Mesendoderm (in vitro differentiated cells): ENCODE results near the gene NR4A3.

Experiments
- DNase-seq: peaks from one replicate; pipeline ENCODE4 v3.0.0; 2013
- H2AK5ac ChIP-seq: 2 replicates; pipeline ENCODE4 v1.6.1; 2013; ENCODE audit warnings: low read length, inconsistent platforms
- H2BK120ac ChIP-seq: 2 replicates; pipeline ENCODE4 v1.6.1; 2013; ENCODE audit warnings: low read depth, mild to moderate bottlenecking, low read length, moderate library complexity, mixed read lengths
- H2BK15ac ChIP-seq: replicated peaks from 2 replicates; pipeline ENCODE4 v1.6.1; 2013; ENCODE audit warnings: low read depth, mild to moderate bottlenecking, moderate library complexity
- H2BK5ac ChIP-seq: 2 replicates; pipeline ENCODE4 v1.6.1; 2013; ENCODE audit warnings: low read length, inconsistent platforms
- H3K18ac ChIP-seq: 2 replicates; pipeline ENCODE4 v1.6.1; 2013; ENCODE audit warnings: mild to moderate bottlenecking, low read length, mixed read lengths
- H3K23ac ChIP-seq: one replicate; pipeline ENCODE4 v1.6.1; 2013; ENCODE audit warnings: low read length
- H3K27ac ChIP-seq: 2 replicates; pipeline ENCODE4 v1.5.1; 2013; ENCODE audit warnings: low read depth, mild to moderate bottlenecking, inconsistent platforms, low read length, moderate library complexity
- H3K27me3 ChIP-seq: 2 replicates; pipeline ENCODE4 v1.6.1; 2013; ENCODE audit warnings: low read length, control low read depth, mild to moderate bottlenecking, inconsistent platforms; ENCODE audit not compliant: insufficient read depth, poor library complexity
- H3K36me3 ChIP-seq: 2 replicates; pipeline ENCODE4 v1.6.1; 2013; ENCODE audit warnings: low read length, inconsistent platforms; ENCODE audit not compliant: control insufficient read depth, insufficient read depth
- H3K4ac ChIP-seq: one replicate; pipeline ENCODE4 v1.6.1; 2013; ENCODE audit warnings: low read depth, mild to moderate bottlenecking, low read length, moderate library complexity
- H3K4me1 ChIP-seq: 2 replicates; pipeline ENCODE4 v1.6.1; 2013; ENCODE audit warnings: low read depth, low read length, inconsistent platforms; ENCODE audit not compliant: control insufficient read depth
- H3K4me2 ChIP-seq: 2 replicates; pipeline ENCODE4 v1.6.1; 2013; ENCODE audit warnings: low read length
- H3K4me3 ChIP-seq: 2 replicates; pipeline ENCODE4 v1.5.1; 2013; ENCODE audit warnings: mild to moderate bottlenecking, low read length
- H3K56ac ChIP-seq: one replicate; pipeline ENCODE4 v1.6.1; 2013; ENCODE audit warnings: low read length
- H3K79me1 ChIP-seq: 2 replicates; pipeline ENCODE4 v1.6.1; 2013; ENCODE audit warnings: low read length, inconsistent platforms
- H3K79me2 ChIP-seq: 2 replicates; pipeline ENCODE4 v1.6.1; 2013; ENCODE audit warnings: mild to moderate bottlenecking, low read length; ENCODE audit not compliant: control insufficient read depth, insufficient read depth
- H3K9ac ChIP-seq: 2 replicates; pipeline ENCODE4 v1.6.1; 2013; ENCODE audit warnings: low read length, inconsistent platforms
- H4K5ac ChIP-seq: one replicate; pipeline ENCODE4 v1.6.1; 2013; ENCODE audit warnings: low read length
- H4K8ac ChIP-seq: one replicate; pipeline ENCODE4 v1.6.1; 2013; ENCODE audit warnings: low read depth, mild to moderate bottlenecking, control low read depth, low read length, moderate library complexity
- WGBS: extraction: QIAGEN DNeasy Blood & Tissue Kit; methylation state at CpG from one replicate; pipeline ENCODE4 v1.1.7; 2013; ENCODE audit warnings: low lambda C conversion rate, missing lambda C conversion rate; ENCODE audit not compliant: insufficient coverage; ENCODE audit errors: extremely low coverage; 5-methylcytosine and 5-hydroxymethylcytosine counted together

The NR4A3 gene

DNA sequence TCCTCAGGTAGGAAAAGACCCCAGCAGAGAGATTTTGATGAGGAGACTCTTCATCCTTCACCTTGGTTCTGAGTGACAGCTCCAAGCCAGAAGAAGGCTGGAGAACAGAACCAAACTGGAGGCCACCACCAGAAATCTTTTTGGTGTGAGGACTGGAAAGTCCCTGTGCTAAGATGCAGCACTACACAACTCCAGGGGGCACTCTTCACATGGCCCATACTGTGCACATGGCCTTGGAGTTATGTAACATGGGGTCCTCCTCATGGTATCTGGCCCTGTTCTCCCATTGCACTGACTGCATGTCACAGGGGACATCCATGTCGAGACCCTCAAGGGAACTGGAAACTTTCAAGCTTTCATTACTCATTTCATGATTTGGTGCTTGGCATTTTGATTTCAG is 67.4 kb downstream of the NR4A3 start:
- no peak overlapping the region for H3K9ac ChIP-seq
- no peak overlapping the region for H3K23ac ChIP-seq
- no peak overlapping the region for H3K27ac ChIP-seq
- no peak overlapping the region for H3K4me2 ChIP-seq
- no peak overlapping the region for H3K4ac ChIP-seq
- H4K5ac ChIP-seq: no peak overlapping the region
- H2AK5ac ChIP-seq: no peak overlapping the region
- no peak overlapping the region for H2BK120ac ChIP-seq
- no peaks in the 10 kb centered on the region for H3K79me2 ChIP-seq
- no peak overlapping the region for H4K8ac ChIP-seq
- no peaks in the 10 kb centered on the region for H3K27me3 ChIP-seq
- H3K79me1 ChIP-seq: no peaks in the 10 kb centered on the region
- H3K18ac ChIP-seq: no peak overlapping the region
- H2BK5ac ChIP-seq: no peak overlapping the region
- H3K56ac ChIP-seq: no peak overlapping the region
- no peak overlapping the region for H3K4me3 ChIP-seq
- no peak for DNase-seq
- H3K4me1 ChIP-seq: no peaks in the 10 kb centered on the region
- no peak overlapping the region for H2BK15ac ChIP-seq
- no CpG with 5 or more reads among the region's 1 CpG for WGBS
- no peaks in the 10 kb centered on the region for H3K36me3 ChIP-seq

DNA sequence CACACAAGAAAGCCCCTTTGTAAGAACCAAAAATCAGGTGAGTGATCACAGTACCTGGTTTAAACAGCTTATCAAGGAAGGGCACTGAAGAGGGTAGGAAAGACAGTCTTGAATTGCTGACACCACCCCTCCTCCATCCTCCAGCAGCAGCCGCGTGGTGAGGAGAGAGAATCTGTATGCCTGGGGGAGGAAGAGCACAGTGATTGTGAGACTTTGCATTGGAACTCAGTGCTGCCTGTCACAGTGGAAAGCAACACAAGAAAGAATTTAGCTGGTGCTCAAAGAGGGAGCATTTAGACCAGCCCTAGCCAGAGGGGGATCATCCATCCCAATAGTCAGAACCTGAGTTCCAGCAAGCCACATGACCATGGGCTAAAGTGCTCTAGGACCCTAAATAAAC is 73.1 kb downstream of the NR4A3 start:
- Histone ChIP-seq H3K4me3 (no peak overlapping the region), H3K4ac (no peak overlapping the region), H4K5ac (no peak overlapping the region), H3K27ac (no peak overlapping the region), H2BK120ac (no peak overlapping the region), H3K4me2 (no peak overlapping the region), H3K27me3 (no peaks in the 10 kb centered on the region), H3K23ac (no peak overlapping the region), H3K9ac (no peak overlapping the region), H3K79me2 (no peaks in the 10 kb centered on the region), H4K8ac (no peak overlapping the region), H2BK5ac (no peak overlapping the region), H3K56ac (no peak overlapping the region), H3K18ac (no peak overlapping the region), H2BK15ac (no peak overlapping the region), H3K79me1 (no peaks in the 10 kb centered on the region), H3K4me1 (no peaks in the 10 kb centered on the region), H2AK5ac (no peak overlapping the region), H3K36me3 (no peaks in the 10 kb centered on the region)
- DNase-seq: peak; percentile 35
- WGBS: no CpG with 5 or more reads among the region's 2 CpGs

DNA sequence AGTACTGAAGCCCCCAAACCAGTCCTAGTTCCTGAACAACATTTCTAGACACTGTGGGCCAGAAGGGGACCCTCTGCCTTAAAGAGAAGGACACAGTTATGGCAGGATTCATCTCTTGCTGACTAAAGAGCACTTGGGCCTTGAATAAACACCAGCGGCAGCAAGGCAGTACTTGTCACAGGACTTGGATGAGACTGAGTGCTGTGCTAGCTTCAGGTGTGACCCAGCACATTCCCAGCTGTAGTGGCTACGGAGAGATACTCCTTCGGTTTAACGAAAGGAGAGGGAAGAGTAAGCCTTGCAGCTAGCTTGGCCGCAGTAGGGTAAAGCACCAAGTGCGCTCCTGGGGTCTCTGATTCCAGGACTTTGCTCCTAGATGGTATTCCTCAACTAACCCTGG is 73.8 kb downstream of the NR4A3 start:
- H2BK5ac ChIP-seq: no peak overlapping the region
- H4K8ac ChIP-seq: no peak overlapping the region
- H3K4me3 ChIP-seq: no peak overlapping the region
- no peak overlapping the region for H3K4ac ChIP-seq
- H3K27ac ChIP-seq: no peak overlapping the region
- H2BK120ac ChIP-seq: no peak overlapping the region
- no peaks in the 10 kb centered on the region for H3K79me2 ChIP-seq
- no peak overlapping the region for H3K9ac ChIP-seq
- DNase-seq: no peak
- H2BK15ac ChIP-seq: no peak overlapping the region
- H4K5ac ChIP-seq: no peak overlapping the region
- no peaks in the 10 kb centered on the region for H3K4me1 ChIP-seq
- no peak overlapping the region for H3K18ac ChIP-seq
- H3K27me3 ChIP-seq: no peaks in the 10 kb centered on the region
- H3K36me3 ChIP-seq: no peaks in the 10 kb centered on the region
- no peaks in the 10 kb centered on the region for H3K79me1 ChIP-seq
- H3K23ac ChIP-seq: no peak overlapping the region
- H3K56ac ChIP-seq: no peak overlapping the region
- H3K4me2 ChIP-seq: no peak overlapping the region
- WGBS: no CpG with 5 or more reads among the region's 6 CpGs
- no peak overlapping the region for H2AK5ac ChIP-seq

DNA sequence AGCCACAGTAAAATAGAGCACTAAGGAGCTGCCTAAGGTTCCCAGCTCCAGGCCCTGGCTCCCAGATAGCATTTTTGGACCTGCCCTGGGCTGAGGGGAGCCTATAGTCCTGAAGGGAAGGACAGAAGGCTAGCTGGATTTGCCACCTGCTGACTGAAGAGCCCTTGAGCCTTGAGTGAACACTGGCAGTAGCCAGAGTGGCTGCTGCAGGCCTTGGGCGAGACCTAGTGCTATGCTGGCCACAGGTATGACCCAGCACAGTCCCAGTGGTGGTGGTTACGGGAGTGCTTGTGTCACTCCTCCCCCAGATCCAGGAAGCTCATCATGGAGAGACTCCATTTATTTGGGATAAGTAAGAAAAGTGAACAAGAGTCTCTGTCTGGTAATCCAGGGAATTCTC is 74.4 kb downstream of the NR4A3 start:
- no peak overlapping the region for H2AK5ac ChIP-seq
- no peak overlapping the region for H3K18ac ChIP-seq
- no peaks in the 10 kb centered on the region for H3K79me1 ChIP-seq
- H3K4ac ChIP-seq: no peak overlapping the region
- H3K9ac ChIP-seq: no peak overlapping the region
- H3K4me2 ChIP-seq: no peak overlapping the region
- no peaks in the 10 kb centered on the region for H3K36me3 ChIP-seq
- no peak overlapping the region for H3K56ac ChIP-seq
- H3K27me3 ChIP-seq: no peaks in the 10 kb centered on the region
- no peak overlapping the region for H4K5ac ChIP-seq
- WGBS: no CpG with 5 or more reads among the region's 2 CpGs
- H3K4me3 ChIP-seq: no peak overlapping the region
- no peak overlapping the region for H4K8ac ChIP-seq
- H2BK5ac ChIP-seq: no peak overlapping the region
- H3K23ac ChIP-seq: no peak overlapping the region
- no peak overlapping the region for H2BK15ac ChIP-seq
- H3K27ac ChIP-seq: no peak overlapping the region
- H2BK120ac ChIP-seq: no peak overlapping the region
- DNase-seq: no peak
- H3K79me2 ChIP-seq: no peaks in the 10 kb centered on the region
- H3K4me1 ChIP-seq: no peaks in the 10 kb centered on the region

DNA sequence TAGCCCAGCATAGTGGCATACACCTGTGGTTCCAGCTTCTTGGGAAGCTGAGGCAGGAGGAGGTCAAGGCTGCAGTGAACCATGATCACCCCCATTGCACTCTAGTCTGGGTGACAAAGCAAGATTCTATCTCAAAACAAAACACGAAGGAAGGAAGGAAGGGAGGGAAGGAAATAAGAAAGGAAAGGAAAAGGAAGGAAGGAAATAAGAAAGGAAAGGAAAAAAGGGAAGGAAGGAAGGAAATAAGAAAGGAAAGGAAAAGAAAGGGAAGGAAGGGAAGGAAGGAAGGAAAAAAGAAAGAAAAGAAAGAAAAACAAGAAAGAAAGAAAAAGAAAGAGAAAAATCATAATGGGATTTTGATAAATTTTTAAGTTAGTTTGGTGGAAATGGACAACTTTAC is 81.7 kb downstream of the NR4A3 start:
- no peak overlapping the region for H4K5ac ChIP-seq
- H2BK5ac ChIP-seq: no peak overlapping the region
- WGBS: no CpG with 5 or more reads among the region's 1 CpG
- H2AK5ac ChIP-seq: no peak overlapping the region
- no peak overlapping the region for H3K18ac ChIP-seq
- H3K27me3 ChIP-seq: no peaks in the 10 kb centered on the region
- no peak overlapping the region for H3K4ac ChIP-seq
- H3K4me2 ChIP-seq: no peak overlapping the region
- no peak overlapping the region for H2BK120ac ChIP-seq
- H3K79me1 ChIP-seq: no peaks in the 10 kb centered on the region
- no peak overlapping the region for H4K8ac ChIP-seq
- no peak overlapping the region for H3K9ac ChIP-seq
- no peaks in the 10 kb centered on the region for H3K4me1 ChIP-seq
- no peak overlapping the region for H3K4me3 ChIP-seq
- H3K27ac ChIP-seq: no peak overlapping the region
- H3K79me2 ChIP-seq: no peaks in the 10 kb centered on the region
- H3K36me3 ChIP-seq: no peaks in the 10 kb centered on the region
- H3K23ac ChIP-seq: no peak overlapping the region
- H3K56ac ChIP-seq: no peak overlapping the region
- DNase-seq: no peak
- H2BK15ac ChIP-seq: no peak overlapping the region

DNA sequence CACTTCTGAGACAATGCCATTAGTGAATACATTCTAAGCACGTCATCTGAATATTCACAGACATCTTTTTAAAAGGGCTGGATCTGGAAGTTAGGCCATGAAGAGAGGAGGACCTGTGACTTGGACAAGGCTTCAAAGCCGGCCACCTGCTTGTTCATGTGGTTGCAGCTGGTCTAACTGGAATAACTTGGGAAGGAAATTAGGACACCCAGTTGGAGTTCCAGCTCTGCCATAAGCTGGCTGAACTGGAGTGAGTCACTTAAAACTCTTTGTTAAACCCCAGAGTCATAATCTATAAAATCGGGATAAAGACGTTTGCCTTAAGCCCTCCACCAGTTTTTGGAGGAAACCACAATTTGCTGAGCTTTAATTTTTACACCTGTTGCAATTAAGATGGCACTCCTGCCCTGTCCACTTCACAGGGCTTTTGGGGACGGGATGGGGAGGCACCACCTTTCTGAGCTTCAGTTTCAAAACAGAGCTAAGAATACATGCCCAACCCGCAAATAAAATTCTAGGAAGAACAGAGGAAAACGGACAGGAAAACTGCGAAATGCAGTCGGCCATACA is 84.2 kb downstream of the NR4A3 start:
- Histone ChIP-seq H2AK5ac (no peak overlapping the region), H3K4me3 (peak overlapping the region; percentile 47), H2BK15ac (no peak overlapping the region), H3K9ac (peak overlapping the region; percentile 44), H2BK120ac (no peak overlapping the region), H3K4me1 (no peaks in the 10 kb centered on the region), H3K79me1 (no peaks in the 10 kb centered on the region), H3K56ac (peak overlapping the region; percentile 73), H3K4me2 (peak overlapping the region; percentile 62), H3K27ac (no peak overlapping the region), H2BK5ac (no peak overlapping the region), H3K36me3 (no peaks in the 10 kb centered on the region), H4K8ac (peak overlapping the region; percentile 86), H3K18ac (no peak overlapping the region), H3K79me2 (no peaks in the 10 kb centered on the region), H4K5ac (no peak overlapping the region), H3K27me3 (no peaks in the 10 kb centered on the region), H3K23ac (no peak overlapping the region), H3K4ac (no peak overlapping the region)
- no CpG with 5 or more reads among the region's 9 CpGs for WGBS
- DNase-seq: no peak
